Fibroblast of the conjunctiva (primary cell): ENCODE results near the gene TTLL12.

Experiments
- DNase-seq: peaks from one replicate; pipeline ENCODE4 v3.0.0-alpha.2; 2010; ENCODE audit warnings: low read depth

Gene TTLL12

GRCh38 chr22:43128116-43128515 lies 58.8 kb downstream of the TTLL12 start:
- DNase-seq: no peak

- no peak for DNase-seq
Measured at GRCh38 chr22:43127166-43127908, 59.6 kb downstream of the TTLL12 start.

GRCh38 chr22:43126501-43127165 lies 60.3 kb downstream of the TTLL12 start:
- peak; percentile 27 for DNase-seq

GRCh38 chr22:43118953-43119458 lies 67.9 kb downstream of the TTLL12 start:
- DNase-seq: no peak

GRCh38 chr22:43118024-43118849 lies 68.7 kb downstream of the TTLL12 start:
- no peak for DNase-seq

- DNase-seq: no peak
Measured at GRCh38 chr22:43116932-43117331, 70.0 kb downstream of the TTLL12 start.
